ENCODE data around the gene SCYL2. TPM values are rescaled to one million over a fixed set of nuclear protein-coding genes. Genes with fewer than 3 reads are reported as not detected.

The SCYL2 gene
- total RNA-seq, 1 experiment from 2014 or later, result 41.4 TPM

- H3K23me2 ChIP-seq (ENCODE audit: insufficient read length, low read depth, low read length, poor library complexity, severe bottlenecking), result no peaks in the 10 kb centered on the region
- Mint-ChIP-seq H3K27ac (no peak overlapping the region; a peak in 1 of 7 replicates), H3K27me3 (ENCODE audit: low read depth) (no peaks in the 10 kb centered on the region), H3K9me3 (no peaks in the 10 kb centered on the region), H3K4me1 (peaks cover 0 to 6% of the 10 kb centered on the region in 2 experiments; a peak in 2 of 4 replicates), H3K4me3 (no peak overlapping the region), H3K36me3 (ENCODE audit: insufficient read depth in 1 of 3, low read depth in 3 of 3) (peaks cover 10 to 28% (median 17%) of the 10 kb centered on the region in 3 experiments; a peak in 6 of 7 replicates)
- H3K4ac ChIP-seq (ENCODE audit: low read depth, low read length), result no peak overlapping the region
- no peaks in the 10 kb centered on the region for H3K79me2 ChIP-seq (ENCODE audit: insufficient read depth, low read length)
- no peaks in the 10 kb centered on the region for H3K79me1 ChIP-seq (ENCODE audit: insufficient read depth, low read depth, low read length, poor library complexity, severe bottlenecking)
- no peak overlapping the region for H2AFZ ChIP-seq (ENCODE audit: low read length)
- H2BK120ac ChIP-seq (ENCODE audit: low read depth, low read length, poor library complexity, severe bottlenecking), result no peak overlapping the region
- H3K4me1 ChIP-seq (ENCODE audit: insufficient read depth, low read length), result no peaks in the 10 kb centered on the region
- H3K56ac ChIP-seq (ENCODE audit: insufficient read length, low read depth, low read length), result no peak overlapping the region
- no peak overlapping the region for H3K9ac ChIP-seq (ENCODE audit: extremely low read depth, insufficient read length, low read length)
- H2BK15ac ChIP-seq (ENCODE audit: low read depth, low read length), result no peak overlapping the region
- no peak overlapping the region for H4K5ac ChIP-seq (ENCODE audit: insufficient read length, low read depth, low read length)
- no peak overlapping the region for H2AK5ac ChIP-seq (ENCODE audit: insufficient read length, low read length)
- H2BK12ac ChIP-seq (ENCODE audit: insufficient read length, low read depth, low read length), result no peak overlapping the region
- no peak overlapping the region for H3T11ph ChIP-seq (ENCODE audit: low read length)
- TF ChIP-seq, protein P1, sequence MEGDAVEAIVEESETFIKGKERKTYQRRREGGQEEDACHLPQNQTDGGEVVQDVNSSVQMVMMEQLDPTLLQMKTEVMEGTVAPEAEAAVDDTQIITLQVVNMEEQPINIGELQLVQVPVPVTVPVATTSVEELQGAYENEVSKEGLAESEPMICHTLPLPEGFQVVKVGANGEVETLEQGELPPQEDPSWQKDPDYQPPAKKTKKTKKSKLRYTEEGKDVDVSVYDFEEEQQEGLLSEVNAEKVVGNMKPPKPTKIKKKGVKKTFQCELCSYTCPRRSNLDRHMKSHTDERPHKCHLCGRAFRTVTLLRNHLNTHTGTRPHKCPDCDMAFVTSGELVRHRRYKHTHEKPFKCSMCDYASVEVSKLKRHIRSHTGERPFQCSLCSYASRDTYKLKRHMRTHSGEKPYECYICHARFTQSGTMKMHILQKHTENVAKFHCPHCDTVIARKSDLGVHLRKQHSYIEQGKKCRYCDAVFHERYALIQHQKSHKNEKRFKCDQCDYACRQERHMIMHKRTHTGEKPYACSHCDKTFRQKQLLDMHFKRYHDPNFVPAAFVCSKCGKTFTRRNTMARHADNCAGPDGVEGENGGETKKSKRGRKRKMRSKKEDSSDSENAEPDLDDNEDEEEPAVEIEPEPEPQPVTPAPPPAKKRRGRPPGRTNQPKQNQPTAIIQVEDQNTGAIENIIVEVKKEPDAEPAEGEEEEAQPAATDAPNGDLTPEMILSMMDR (conservative IDR thresholded peaks at IDR 0.05), result no peak
- H4K20me1 ChIP-seq (ENCODE audit: control insufficient read depth, insufficient read depth, insufficient read length), result no peaks in the 10 kb centered on the region
- H3K14ac ChIP-seq (ENCODE audit: insufficient read depth, low read length), result no peak overlapping the region
- H4K8ac ChIP-seq (replicated peaks; ENCODE audit: insufficient read length, low read depth, low read length), result no peak overlapping the region
- no peaks in the 10 kb centered on the region for H3K9me3 ChIP-seq (ENCODE audit: control insufficient read depth, low read depth, low read length)
- no peak overlapping the region for H3K4me2 ChIP-seq (ENCODE audit: insufficient read depth, insufficient read length, low read length)
- no peak overlapping the region for H3K23ac ChIP-seq (ENCODE audit: insufficient read length, low read depth, low read length)
- no peak overlapping the region for H3K27ac ChIP-seq (ENCODE audit: insufficient read length, low read depth, low read length)
- H3K27me3 ChIP-seq (ENCODE audit: insufficient read depth, low read length), result no peaks in the 10 kb centered on the region
- H2BK20ac ChIP-seq (ENCODE audit: low read depth, low read length, poor library complexity, severe bottlenecking), result no peak overlapping the region
- DNase-seq, result no peak
- H4K91ac ChIP-seq (ENCODE audit: insufficient read length, low read depth, low read length), result no peak overlapping the region
- no peak overlapping the region for H3K18ac ChIP-seq (ENCODE audit: insufficient read length, low read depth, low read length)
- H2BK5ac ChIP-seq (ENCODE audit: insufficient read length, low read length), result no peak overlapping the region
Measured at GRCh38 chr12:100326208-100326607, 59.2 kb downstream of the SCYL2 start.

All from H9 (cell line).